ENCODE results near the gene BUB1B.

BUB1B gene

DNA sequence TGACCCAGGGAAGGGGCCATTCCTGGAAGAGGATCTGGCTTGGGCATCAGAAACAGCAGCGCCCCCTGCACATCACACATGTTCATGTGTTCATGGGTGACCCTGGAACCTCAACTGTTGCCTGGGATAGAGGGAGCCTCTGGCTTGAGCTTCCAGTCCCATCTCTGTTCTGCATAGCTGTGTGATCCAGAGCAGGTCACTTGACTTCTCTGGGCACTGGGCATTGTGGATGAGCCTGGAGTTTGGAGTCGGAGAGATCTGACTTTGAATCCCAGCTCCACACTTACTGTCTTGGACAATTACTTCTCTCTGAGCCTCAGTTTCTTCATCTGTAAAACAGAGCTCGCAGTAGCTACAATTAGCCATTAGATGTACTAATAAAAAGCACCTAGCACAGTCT is 93.6 kb downstream of the BUB1B start:
- Histone ChIP-seq H3K4me2 (ENCODE audit: low read depth, low read length, poor library complexity, severe bottlenecking) (no peak overlapping the region), H3K27me3 (ENCODE audit: low read length) (no peaks in the 10 kb centered on the region), H3K9me3 (ENCODE audit: insufficient read depth, low read length) (no peaks in the 10 kb centered on the region), H3K36me3 (ENCODE audit: low read length) (no peaks in the 10 kb centered on the region), H3K9ac (ENCODE audit: low read length) (no peak overlapping the region), H3K4me3 (ENCODE audit: insufficient read depth, low read length, poor library complexity, severe bottlenecking) (no peak overlapping the region), H3K79me2 (ENCODE audit: insufficient read depth, low read length) (no peaks in the 10 kb centered on the region), H3K27ac (ENCODE audit: low read depth, low read length) (no peak overlapping the region), H4K20me1 (ENCODE audit: low read depth, low read length) (no peaks in the 10 kb centered on the region), H2AFZ (ENCODE audit: low read depth, low read length, severe bottlenecking) (no peak overlapping the region), H3F3A (ENCODE audit: insufficient read depth) (no peaks in the 10 kb centered on the region), H3K9me2 (replicated peaks; ENCODE audit: insufficient read depth, low read length) (no peaks in the 10 kb centered on the region)
- TF ChIP-seq EZH2phosphoT487 (conservative IDR thresholded peaks at IDR 0.05; ENCODE audit: low read length): no peak
- TF ChIP-seq, protein P1, sequence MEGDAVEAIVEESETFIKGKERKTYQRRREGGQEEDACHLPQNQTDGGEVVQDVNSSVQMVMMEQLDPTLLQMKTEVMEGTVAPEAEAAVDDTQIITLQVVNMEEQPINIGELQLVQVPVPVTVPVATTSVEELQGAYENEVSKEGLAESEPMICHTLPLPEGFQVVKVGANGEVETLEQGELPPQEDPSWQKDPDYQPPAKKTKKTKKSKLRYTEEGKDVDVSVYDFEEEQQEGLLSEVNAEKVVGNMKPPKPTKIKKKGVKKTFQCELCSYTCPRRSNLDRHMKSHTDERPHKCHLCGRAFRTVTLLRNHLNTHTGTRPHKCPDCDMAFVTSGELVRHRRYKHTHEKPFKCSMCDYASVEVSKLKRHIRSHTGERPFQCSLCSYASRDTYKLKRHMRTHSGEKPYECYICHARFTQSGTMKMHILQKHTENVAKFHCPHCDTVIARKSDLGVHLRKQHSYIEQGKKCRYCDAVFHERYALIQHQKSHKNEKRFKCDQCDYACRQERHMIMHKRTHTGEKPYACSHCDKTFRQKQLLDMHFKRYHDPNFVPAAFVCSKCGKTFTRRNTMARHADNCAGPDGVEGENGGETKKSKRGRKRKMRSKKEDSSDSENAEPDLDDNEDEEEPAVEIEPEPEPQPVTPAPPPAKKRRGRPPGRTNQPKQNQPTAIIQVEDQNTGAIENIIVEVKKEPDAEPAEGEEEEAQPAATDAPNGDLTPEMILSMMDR (IDR thresholded peaks at IDR 0.05; ENCODE audit: insufficient read depth, low read length, poor library complexity, severe bottlenecking): no peak

DNA sequence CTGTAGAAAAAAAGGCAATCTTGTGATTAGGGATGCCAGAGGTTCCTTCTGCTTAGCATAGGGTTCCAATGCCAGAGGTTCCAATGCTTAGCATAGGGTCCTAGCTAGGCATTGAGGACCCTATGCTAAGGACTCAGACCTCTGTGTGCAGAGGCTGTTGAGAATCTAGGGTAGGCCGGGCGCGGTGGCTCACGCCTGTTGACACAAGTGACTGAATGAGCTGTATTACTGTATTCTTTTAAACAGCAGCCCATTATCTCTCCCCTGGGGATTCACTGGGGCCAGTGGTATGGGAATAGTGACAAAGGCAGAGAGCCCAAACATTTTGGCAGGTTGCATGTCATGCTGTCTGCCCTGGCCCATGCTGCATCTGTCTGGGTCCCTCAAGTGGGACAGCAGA is 94.2 kb downstream of the BUB1B start:
- Histone ChIP-seq H3K36me3 (ENCODE audit: low read length) (no peaks in the 10 kb centered on the region), H4K20me1 (ENCODE audit: low read depth, low read length) (no peaks in the 10 kb centered on the region), H3K4me2 (ENCODE audit: low read depth, low read length, poor library complexity, severe bottlenecking) (no peak overlapping the region), H3K9ac (ENCODE audit: low read length) (no peak overlapping the region), H3K9me2 (replicated peaks; ENCODE audit: insufficient read depth, low read length) (no peaks in the 10 kb centered on the region), H3K27ac (ENCODE audit: low read depth, low read length) (no peak overlapping the region), H3K27me3 (ENCODE audit: low read length) (no peaks in the 10 kb centered on the region), H3K4me3 (ENCODE audit: insufficient read depth, low read length, poor library complexity, severe bottlenecking) (no peak overlapping the region), H2AFZ (ENCODE audit: low read depth, low read length, severe bottlenecking) (no peak overlapping the region), H3K79me2 (ENCODE audit: insufficient read depth, low read length) (no peaks in the 10 kb centered on the region), H3K9me3 (ENCODE audit: insufficient read depth, low read length) (no peaks in the 10 kb centered on the region), H3F3A (ENCODE audit: insufficient read depth) (no peaks in the 10 kb centered on the region)
- TF ChIP-seq, protein P1 (IDR thresholded peaks at IDR 0.05; ENCODE audit: insufficient read depth, low read length, poor library complexity, severe bottlenecking): no peak
- no peak for TF ChIP-seq EZH2phosphoT487 (conservative IDR thresholded peaks at IDR 0.05; ENCODE audit: low read length)

DNA sequence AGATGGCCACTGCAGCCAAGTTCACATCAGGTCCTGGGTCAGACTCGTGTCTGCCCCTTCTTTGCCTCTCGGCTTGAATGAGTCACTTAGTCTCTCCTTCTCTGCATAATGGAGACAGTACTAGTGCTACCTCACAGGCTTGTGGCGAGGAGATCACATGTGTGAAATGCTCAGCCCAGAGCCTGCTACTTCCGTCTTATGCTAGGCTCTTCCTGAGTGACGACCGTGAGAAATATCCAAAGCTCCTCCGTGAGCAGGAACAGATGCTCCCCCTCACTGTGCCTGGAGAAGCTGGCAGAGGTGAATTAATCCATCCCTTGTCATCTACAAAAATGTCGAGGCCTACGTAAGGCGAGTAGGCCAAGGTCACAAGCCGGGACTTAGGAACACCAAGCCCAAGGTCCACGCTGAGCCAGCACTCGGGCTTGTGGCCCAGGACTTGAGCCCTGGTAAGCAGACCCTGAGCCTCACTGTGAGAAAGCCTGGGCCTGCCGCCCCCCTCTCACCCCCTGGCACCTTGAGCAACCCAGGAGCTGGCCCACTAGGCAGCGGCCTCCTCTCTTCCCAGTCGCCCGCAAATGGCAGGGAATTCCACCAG is 95.9 kb downstream of the BUB1B start:
- Histone ChIP-seq H3K9ac (ENCODE audit: low read length) (no peak overlapping the region), H3K9me3 (ENCODE audit: insufficient read depth, low read length) (no peaks in the 10 kb centered on the region), H3K4me3 (ENCODE audit: insufficient read depth, low read length, poor library complexity, severe bottlenecking) (no peak overlapping the region), H3F3A (ENCODE audit: insufficient read depth) (no peaks in the 10 kb centered on the region), H2AFZ (ENCODE audit: low read depth, low read length, severe bottlenecking) (no peak overlapping the region), H3K27me3 (ENCODE audit: low read length) (no peaks in the 10 kb centered on the region), H4K20me1 (ENCODE audit: low read depth, low read length) (no peaks in the 10 kb centered on the region), H3K79me2 (ENCODE audit: insufficient read depth, low read length) (no peaks in the 10 kb centered on the region), H3K4me2 (ENCODE audit: low read depth, low read length, poor library complexity, severe bottlenecking) (no peak overlapping the region), H3K27ac (ENCODE audit: low read depth, low read length) (no peak overlapping the region), H3K9me2 (replicated peaks; ENCODE audit: insufficient read depth, low read length) (no peaks in the 10 kb centered on the region), H3K36me3 (ENCODE audit: low read length) (no peaks in the 10 kb centered on the region)
- no peak for TF ChIP-seq EZH2phosphoT487 (conservative IDR thresholded peaks at IDR 0.05; ENCODE audit: low read length)
- TF ChIP-seq, protein P1 (IDR thresholded peaks at IDR 0.05; ENCODE audit: insufficient read depth, low read length, poor library complexity, severe bottlenecking): no peak
